Stimulated activated CD4-positive, alpha-beta T cell treated with anti-CD3 and anti-CD28 coated beads, Interleukin-15, amount 100 ng/mL, for 1 hour (primary cell): ENCODE data around the gene ZWILCH.
A peak's percentile ranks its signal among the peaks of the same experiment; 100 is the strongest.

ENCODE experiments used
- DNase-seq, 2 donors: peaks; one replicate each; pipeline ENCODE4 v3.0.0-alpha.2; 2020; ENCODE audit warnings: low read depth in 1 of 2, low spot score in 1 of 2

The ZWILCH gene

GRCh38 chr15:66542896-66543295 lies 37.8 kb downstream of the ZWILCH start:
- no peak for DNase-seq

DNA sequence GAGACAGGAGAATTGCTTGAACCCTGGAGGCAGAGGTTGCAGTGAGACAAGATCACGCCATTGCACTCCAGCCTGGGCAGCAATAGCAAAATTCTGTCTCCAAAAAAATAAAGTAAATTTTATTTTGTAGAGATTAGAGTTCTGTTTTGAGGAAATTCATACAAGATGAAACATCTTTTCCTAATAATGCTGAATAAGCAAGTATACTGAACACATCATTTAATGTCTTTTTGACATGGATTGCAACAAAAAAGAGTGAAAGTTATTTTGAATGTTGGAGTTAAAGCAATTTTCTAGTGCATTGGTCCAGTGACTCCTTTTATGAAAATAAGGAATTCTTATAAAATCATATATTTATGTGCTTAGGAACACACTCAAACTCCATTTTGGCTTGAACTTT lies 40.1 kb downstream of the ZWILCH start:
- no peak for DNase-seq

- no peak for DNase-seq
Observed at GRCh38 chr15:66555685-66556084, 50.6 kb downstream of the ZWILCH start.

DNA sequence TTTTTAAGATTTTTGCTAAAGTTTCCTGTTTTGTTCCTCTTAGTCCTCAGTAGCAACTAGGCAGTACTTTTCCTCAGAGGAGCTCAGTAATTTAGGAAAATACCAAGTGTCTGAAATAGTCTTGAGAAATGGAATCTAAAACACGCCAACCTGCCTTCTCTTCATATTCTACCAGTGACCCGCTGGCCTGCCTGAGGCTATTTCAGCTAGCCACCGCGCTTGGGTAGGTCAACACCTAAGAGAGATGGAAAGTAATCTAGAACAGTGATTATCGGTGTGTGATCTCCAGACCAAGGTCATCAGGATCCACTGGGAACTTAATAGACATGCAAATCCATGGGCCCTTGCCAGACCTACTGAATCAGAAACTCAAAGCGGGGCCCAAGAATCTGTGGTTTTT lies 53.1 kb downstream of the ZWILCH start:
- DNase-seq: no peak

DNA sequence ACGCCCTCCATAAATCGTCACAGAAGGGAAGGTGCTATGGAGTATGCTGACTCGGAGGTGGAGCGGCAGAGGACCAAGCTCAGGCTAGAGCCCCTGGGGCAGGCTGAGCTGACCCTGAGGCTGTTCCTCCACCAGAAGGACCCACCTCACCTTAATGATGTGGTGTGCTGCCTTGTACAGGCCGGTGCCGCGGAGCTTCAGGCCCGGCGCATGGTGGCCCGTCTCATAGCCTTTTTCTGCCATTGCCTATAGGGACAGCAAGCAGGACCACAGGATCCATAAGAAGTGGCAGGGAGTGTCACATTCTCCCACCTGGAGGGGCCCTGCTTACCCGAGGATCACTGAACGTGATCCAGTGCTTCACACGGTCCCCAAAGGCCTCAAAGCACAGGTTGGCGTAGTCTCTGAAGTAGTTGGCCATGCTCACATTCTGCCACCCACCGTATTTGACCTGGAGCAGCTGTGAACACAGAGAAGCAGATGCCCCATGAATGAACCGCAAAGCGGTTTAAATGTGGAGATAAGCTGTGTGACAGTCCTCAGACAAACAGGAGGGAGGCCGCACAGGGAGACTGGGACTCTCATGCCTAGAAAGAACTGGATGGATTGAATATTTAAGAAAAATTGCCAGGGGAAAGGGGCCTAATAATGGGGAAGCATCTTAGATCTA lies 55.9 kb downstream of the ZWILCH start:
- no peak for DNase-seq

GRCh38 chr15:66563126-66563525 lies 58.0 kb downstream of the ZWILCH start:
- no peak for DNase-seq

DNA sequence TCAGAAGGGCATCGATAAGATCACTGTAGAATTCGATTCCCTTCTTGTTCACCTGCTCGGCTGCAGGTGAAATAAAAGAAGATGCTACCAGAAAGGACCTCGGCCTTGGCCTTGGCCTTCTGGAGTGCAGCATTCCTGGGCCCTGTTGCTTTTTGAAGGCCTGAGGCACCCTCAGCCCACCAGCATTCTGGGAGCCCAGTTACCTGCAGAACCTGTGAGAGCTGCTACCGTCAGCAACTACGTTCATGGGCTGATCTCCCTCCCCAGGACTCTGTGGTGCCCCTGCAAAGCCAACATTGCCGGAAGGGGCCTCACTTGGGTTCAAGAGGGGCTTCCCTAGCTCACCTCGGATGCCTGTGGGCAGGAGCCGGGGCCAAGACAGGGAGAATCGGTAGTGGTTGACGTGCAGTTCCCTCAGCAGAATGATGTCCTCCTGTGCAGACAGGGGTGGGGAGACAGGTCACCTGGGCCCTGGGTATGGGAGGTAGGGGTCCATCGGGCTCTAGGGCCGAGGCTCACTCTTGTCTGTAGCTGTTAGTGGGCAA lies 58.5 kb downstream of the ZWILCH start:
- no peak for DNase-seq

DNA sequence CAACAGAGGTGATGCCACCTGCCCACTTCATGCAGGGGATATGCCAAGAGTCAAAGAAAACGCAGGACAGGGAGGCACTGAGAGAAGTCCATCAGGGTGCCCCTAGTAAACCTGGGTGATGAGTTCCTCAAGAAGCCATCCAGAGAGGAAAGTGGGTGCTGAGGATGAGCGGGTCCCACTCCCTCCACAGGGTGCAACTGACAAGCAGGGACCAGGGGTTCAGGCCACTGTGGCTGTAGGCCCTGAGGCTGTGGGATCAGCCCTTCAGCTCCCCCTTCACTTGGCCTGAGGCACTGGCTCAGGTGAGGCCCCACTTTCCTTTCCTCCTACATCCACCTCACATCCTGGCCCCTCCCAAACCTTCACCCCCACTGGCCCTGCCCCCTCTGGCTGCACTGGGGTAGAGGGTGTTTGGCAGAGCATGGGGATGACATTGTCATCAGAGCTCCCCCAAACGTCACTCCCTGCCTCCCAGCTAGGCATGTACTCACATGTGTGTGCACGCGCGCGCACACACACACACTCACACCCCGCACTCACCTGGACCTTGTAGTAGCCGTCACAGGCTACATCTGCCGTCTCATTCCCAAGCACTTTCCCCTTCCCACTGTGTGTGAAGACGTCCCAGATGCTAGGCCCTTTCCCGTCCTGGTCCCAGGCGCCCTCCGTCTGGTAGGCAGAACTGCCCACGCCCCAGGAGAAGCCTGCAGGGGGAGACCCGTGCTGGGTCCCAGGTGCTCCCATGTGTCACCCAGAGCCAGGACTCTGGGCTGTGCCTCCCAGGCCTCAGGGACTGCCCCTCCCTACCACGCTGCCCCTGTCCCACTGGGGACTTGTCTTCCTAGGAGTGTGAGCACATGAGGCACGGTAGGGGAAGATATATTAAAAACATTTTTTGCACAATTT lies 59.3 kb downstream of the ZWILCH start:
- DNase-seq: no peak

GRCh38 chr15:66565141-66565641 lies 60.1 kb downstream of the ZWILCH start:
- DNase-seq: no peak

- no peak for DNase-seq
Observed at GRCh38 chr15:66565741-66566144, 60.6 kb downstream of the ZWILCH start, which contains the start of gene LCTL. LCTL (minus strand) TSS chr15:66565998; CDS start chr15:66565365, 633 bp downstream.

DNA sequence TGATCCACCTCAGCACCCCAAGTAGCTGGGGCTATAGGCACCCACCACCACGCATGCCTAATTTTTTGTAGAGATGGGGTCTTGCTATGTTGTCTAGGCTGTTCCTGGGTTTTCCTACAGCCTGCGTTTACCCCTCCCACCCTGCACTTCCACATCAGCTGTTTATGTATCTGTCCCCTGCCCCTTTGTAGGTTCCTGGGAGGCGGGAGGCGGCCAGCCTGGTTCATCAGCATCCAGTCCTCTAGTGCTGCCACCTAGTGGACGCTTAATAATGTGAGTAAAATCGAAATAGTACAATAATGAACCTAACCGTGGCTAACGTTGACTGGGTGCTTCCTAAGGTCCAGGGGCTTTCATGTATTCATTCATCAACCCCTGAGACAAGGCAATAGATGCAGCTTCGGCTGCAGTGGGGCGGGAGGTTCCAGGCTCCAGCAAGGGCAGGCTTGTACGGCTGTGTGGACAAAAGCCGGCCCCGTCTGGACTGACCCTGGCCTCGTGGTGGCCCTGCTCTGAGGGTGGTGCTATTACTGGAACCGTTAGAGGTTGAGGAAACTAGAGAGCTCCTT lies 61.9 kb downstream of the ZWILCH start:
- DNase-seq: peak in 1 of 2 donors; percentile 6

- no peak for DNase-seq
Observed at GRCh38 chr15:66567897-66568296, 62.8 kb downstream of the ZWILCH start.

DNA sequence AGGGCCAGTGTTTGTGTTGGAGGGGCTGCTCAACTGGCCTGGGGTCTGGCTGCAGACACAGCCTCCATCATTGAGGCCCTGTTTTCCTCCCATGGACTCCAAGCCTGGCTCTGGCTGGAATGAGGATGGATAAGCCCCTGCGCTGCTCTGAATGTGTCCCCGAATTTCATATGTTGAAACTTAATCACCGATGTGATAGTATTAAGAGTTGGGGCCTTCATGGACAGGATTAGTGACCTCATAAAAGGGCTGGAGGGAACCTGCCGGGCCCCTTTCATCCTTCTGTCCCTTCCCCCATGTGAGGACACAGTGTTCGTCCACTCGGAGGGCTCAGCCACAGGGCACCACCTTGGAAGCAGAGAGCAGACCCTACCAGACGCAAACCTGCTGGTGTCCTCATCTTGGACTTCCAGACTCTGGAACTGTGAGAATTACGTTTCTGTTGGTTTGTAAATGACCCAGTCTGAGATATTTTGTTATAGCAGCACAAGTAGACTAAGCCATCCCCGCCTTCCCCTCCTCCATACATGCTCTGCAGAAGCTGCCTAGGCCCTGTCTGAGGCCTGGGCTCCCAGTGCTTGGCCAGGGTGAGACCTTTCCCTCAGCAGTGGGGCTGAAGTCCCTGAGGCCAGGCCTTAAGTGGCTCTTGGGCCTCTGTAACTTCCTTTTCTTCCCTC lies 64.5 kb downstream of the ZWILCH start:
- DNase-seq: no peak

GRCh38 chr15:66570327-66570726 lies 65.2 kb downstream of the ZWILCH start:
- no peak for DNase-seq

GRCh38 chr15:66570842-66571478 lies 65.8 kb downstream of the ZWILCH start:
- no peak for DNase-seq

DNA sequence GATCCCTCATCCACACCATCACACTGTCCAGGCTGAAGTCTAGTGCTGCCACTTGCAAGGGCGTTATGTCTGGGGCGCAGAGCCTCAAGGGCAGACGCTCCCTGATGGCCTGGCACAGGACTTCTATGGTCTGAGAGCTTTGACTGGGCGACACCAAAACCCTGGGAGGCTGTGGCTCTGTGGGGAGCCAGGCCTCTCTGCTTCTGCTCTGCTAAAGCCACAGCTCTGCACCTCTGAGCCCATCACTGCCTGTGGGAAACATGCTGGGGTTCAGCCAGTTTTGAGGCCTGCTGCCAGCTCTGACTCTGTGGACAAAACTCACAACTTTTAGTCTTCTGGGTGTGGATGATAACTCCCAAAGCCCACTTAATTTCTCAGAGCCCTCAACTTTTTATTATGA lies 67.0 kb downstream of the ZWILCH start:
- no peak for DNase-seq

- DNase-seq: no peak
Observed at GRCh38 chr15:66573348-66573718, 68.2 kb downstream of the ZWILCH start.

GRCh38 chr15:66573719-66574595 lies 68.8 kb downstream of the ZWILCH start:
- no peak for DNase-seq

- no peak for DNase-seq
Observed at GRCh38 chr15:66574596-66574950, 69.4 kb downstream of the ZWILCH start.
